Endothelial cell (in vitro differentiated cells): ENCODE measurements around the gene SPARCL1. TPM values are rescaled to one million over a fixed set of nuclear protein-coding genes. Genes with fewer than 3 reads are reported as not detected.

Experiments
- DNase-seq: peaks from one replicate; pipeline ENCODE4 v3.0.0; 2021; ENCODE audit warnings: low spot score
- H3K27ac Mint-ChIP-seq: one replicate; pipeline ENCODE4 v1.8.0; 2021; ENCODE audit warnings: mixed read lengths, inconsistent platforms; ENCODE audit not compliant: unreplicated experiment
- H3K27me3 Mint-ChIP-seq: one replicate; pipeline ENCODE4 v1.8.0; 2021; ENCODE audit warnings: mild to moderate bottlenecking, moderate library complexity, mixed read lengths, inconsistent platforms; ENCODE audit not compliant: unreplicated experiment
- H3K36me3 Mint-ChIP-seq: one replicate; pipeline ENCODE4 v1.8.0; 2021; ENCODE audit warnings: mild to moderate bottlenecking, low read depth, mixed read lengths, inconsistent platforms; ENCODE audit not compliant: unreplicated experiment
- H3K4me1 Mint-ChIP-seq: one replicate; pipeline ENCODE4 v1.8.0; 2021; ENCODE audit warnings: mild to moderate bottlenecking, mixed read lengths, inconsistent platforms; ENCODE audit not compliant: unreplicated experiment
- H3K4me3 Mint-ChIP-seq: one replicate; pipeline ENCODE4 v1.8.0; 2021; ENCODE audit warnings: mild to moderate bottlenecking, mixed read lengths, inconsistent platforms; ENCODE audit not compliant: unreplicated experiment
- H3K9me3 Mint-ChIP-seq: one replicate; pipeline ENCODE4 v1.8.0; 2021; ENCODE audit warnings: mixed read lengths, inconsistent platforms; ENCODE audit not compliant: unreplicated experiment
- total RNA-seq: library from RNA; stranded (reverse); fragmentation: NEBNext Ultra II Directional; extraction: Animal tissue kit (Norgen Biotek cat#: 25700); gene quantifications from one replicate; pipeline ENCODE4 v1.2.1, GENCODE V29; 2021; ENCODE audit not compliant: unreplicated experiment
- TF ChIP-seq, protein P1 (sequence below): fragments of 200-600 bp; sonication (generic); IDR thresholded peaks from one replicate; pipeline ENCODE4 v1.5.0; 2021; ENCODE audit warnings: antibody characterized with exemption; ENCODE audit not compliant: unreplicated experiment

Gene SPARCL1
- total RNA-seq, 1 donor from 2014 or later = 3.3 TPM

DNA sequence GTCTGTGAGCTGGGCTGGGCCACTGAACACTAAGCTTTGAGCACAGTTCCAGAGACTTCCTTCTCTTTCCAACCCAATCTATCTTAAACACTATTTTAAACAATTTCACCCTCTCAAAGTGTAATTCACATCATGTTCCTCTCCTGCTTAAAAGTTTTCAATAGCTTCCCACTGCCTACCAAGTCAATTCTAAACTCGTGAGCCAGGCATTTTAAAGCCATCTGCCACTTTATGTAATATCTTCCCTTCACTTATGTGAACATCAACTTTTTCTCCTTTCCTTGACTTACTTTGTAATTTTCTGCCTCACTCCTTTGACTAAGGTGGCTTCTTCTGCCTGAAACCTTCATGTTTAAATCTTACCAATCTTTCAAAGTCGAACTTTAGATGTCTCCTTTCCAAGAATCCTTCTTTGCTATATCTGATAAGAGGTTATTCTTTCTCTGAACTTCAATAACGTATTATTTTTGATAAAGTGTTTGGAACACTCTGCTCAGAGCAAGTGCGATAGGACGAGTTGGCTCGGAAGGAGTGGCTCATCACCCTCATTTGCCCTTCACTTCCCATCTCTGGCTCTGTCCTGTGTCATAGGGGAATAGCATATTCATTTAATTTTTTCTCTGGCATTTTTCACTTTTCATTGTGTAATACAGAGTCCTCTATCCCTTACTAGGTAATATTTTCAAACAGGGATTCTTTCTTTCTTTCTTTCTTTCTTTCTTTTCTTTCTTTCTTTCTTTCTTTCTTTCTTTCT lies 13.0 kb upstream of the SPARCL1 start:
- no peak for DNase-seq
- H3K27ac Mint-ChIP-seq = no peak overlapping the region
- TF ChIP-seq, protein P1, sequence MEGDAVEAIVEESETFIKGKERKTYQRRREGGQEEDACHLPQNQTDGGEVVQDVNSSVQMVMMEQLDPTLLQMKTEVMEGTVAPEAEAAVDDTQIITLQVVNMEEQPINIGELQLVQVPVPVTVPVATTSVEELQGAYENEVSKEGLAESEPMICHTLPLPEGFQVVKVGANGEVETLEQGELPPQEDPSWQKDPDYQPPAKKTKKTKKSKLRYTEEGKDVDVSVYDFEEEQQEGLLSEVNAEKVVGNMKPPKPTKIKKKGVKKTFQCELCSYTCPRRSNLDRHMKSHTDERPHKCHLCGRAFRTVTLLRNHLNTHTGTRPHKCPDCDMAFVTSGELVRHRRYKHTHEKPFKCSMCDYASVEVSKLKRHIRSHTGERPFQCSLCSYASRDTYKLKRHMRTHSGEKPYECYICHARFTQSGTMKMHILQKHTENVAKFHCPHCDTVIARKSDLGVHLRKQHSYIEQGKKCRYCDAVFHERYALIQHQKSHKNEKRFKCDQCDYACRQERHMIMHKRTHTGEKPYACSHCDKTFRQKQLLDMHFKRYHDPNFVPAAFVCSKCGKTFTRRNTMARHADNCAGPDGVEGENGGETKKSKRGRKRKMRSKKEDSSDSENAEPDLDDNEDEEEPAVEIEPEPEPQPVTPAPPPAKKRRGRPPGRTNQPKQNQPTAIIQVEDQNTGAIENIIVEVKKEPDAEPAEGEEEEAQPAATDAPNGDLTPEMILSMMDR = no peak

DNA sequence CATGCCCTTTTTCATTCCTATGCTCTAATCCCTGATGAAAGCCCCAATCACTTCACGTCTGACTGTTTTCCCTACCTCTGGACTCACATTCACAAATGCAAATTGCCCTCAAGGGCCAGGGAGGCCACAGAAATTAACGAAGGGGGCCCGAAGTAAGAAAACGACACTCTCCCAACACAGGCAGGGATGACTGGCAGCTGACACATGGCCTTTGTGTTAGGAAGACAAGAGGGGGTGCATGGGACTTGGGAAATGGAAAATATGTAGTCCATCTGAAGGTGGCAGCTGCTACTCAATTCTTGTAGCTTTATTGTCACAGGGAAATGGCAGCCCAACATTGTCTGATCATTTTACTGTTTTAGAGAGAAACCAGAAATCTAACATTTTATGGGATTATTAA lies 12.3 kb upstream of the SPARCL1 start:
- H3K36me3 Mint-ChIP-seq = no peaks in the 10 kb centered on the region
- no peak for DNase-seq
- H3K9me3 Mint-ChIP-seq = no peaks in the 10 kb centered on the region
- H3K4me3 Mint-ChIP-seq = no peak overlapping the region
- H3K27ac Mint-ChIP-seq = no peak overlapping the region
- H3K27me3 Mint-ChIP-seq = no peaks in the 10 kb centered on the region
- H3K4me1 Mint-ChIP-seq = no peaks in the 10 kb centered on the region
- TF ChIP-seq, protein P1 = no peak

More for the DNA sequence above, 13.0 kb upstream of the SPARCL1 start:
- H3K4me3 Mint-ChIP-seq = no peak overlapping the region
- no peaks in the 10 kb centered on the region for H3K27me3 Mint-ChIP-seq
- H3K9me3 Mint-ChIP-seq = no peaks in the 10 kb centered on the region
- H3K4me1 Mint-ChIP-seq = no peaks in the 10 kb centered on the region
- H3K36me3 Mint-ChIP-seq = no peaks in the 10 kb centered on the region

DNA sequence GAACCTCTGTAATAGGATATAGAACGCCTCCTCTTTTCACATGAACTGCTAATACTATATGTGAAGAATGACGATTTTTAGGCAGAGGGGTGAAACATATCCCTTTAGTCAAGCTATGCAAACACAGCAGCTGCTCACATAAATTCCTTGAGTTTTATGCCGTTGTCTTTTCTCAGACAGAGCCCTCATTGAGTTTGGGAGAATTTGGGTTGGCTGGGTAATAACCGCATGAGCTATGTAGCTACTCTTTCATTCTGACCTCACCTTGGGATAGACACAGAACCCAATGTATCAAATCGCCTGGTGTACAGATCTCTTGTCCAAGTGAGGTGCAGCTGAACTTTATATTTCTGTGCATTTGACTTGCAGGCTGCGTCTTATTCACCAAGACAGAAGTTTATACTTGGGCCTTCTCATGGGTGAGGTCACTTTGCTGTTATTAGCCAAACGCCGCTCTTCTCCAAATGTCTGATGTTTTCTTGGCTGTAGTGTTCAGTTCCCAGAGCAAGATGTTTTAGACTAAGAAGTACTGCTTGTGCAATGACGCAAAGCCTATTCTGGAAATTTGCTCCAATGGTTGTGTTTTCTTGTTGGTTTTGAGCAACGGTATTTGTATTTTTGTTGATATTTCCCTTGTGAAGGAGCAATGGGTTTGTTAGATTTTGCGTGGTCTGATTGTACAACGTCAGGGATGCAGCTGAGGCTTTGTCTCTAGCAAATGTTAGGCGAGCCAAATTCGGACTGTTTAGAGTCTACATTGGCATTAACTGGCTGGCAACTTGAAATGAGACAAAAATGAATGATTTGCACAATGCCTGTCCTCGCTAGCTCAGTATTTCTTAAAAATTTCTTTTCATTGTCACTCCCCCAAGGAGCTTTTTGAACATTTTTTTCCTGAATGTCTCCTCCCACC lies 11.2 kb upstream of the SPARCL1 start:
- H3K36me3 Mint-ChIP-seq = no peaks in the 10 kb centered on the region
- no peaks in the 10 kb centered on the region for H3K4me1 Mint-ChIP-seq
- TF ChIP-seq, protein P1 = no peak
- H3K27ac Mint-ChIP-seq = no peak overlapping the region
- no peaks in the 10 kb centered on the region for H3K9me3 Mint-ChIP-seq
- no peak overlapping the region for H3K4me3 Mint-ChIP-seq
- DNase-seq = no peak
- H3K27me3 Mint-ChIP-seq = no peaks in the 10 kb centered on the region

DNA sequence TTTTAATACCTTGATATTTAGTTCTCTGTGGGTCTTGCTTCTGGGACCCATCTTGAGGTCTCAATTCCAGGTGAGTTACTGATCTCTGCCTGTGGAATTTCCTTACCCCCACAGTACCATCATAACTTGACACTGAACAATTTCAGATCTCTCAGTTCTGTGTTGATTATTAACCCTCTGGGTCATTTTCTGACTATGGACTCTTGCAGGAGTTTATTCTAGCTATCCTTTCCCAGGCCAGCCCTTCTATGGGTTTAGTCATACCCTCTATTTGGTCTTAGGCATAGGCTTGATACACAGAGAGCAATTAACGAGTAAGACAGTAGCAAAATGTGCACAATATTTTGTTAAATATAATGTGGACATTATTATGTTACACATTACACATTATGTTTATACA lies 3.7 kb upstream of the SPARCL1 start:
- H3K27me3 Mint-ChIP-seq = no peaks in the 10 kb centered on the region
- TF ChIP-seq, protein P1 = no peak
- no peaks in the 10 kb centered on the region for H3K36me3 Mint-ChIP-seq
- no peaks in the 10 kb centered on the region for H3K9me3 Mint-ChIP-seq
- no peak for DNase-seq
- peaks cover 9% of the 10 kb centered on the region for H3K4me1 Mint-ChIP-seq
- H3K27ac Mint-ChIP-seq = no peak overlapping the region
- H3K4me3 Mint-ChIP-seq = no peak overlapping the region
